ENCODE measurements around the gene CYB5R4.
"Not testable (repeated sequence)": the region's sequence is repeated elsewhere in the genome, so short reads cannot be mapped to it uniquely, and the experiment has no call there.

CYB5R4 gene

DNA sequence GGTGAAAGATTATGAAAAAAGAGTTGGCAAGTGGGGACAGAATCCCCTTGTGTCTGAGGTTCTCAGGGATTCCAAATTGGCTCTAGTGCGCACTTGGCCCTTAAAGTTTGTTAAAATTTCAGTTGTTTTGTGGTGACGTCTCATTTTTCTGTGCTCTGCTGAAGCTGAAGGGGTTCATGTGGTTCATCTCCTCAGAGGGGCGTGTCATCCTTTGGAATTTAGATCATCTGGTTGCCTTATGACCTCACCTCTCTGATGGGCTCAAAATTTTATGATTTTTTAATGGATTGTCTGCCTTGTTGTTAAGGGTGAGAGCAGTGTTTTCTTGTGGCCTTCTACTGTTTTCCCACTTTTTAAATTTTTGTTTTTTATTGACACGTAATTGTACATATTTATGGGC, 20.3 kb downstream of the CYB5R4 start:
- Mint-ChIP-seq H3K4me3 (no peak overlapping the region), H3K27ac (no peak overlapping the region), H3K36me3 (peaks cover 19% of the 10 kb centered on the region), H3K4me1 (peaks cover 65% of the 10 kb centered on the region), H3K9me3 (no peaks in the 10 kb centered on the region), H3K27me3 (no peaks in the 10 kb centered on the region)
- ATAC-seq: no peak

- H3K4me3 Mint-ChIP-seq: no peak overlapping the region
- no peak overlapping the region for H3K27ac Mint-ChIP-seq
- no peak for ATAC-seq
- no peaks in the 10 kb centered on the region for H3K9me3 Mint-ChIP-seq
- H3K27me3 Mint-ChIP-seq: no peaks in the 10 kb centered on the region
- H3K4me1 Mint-ChIP-seq: peaks cover 64% of the 10 kb centered on the region
- H3K36me3 Mint-ChIP-seq: peaks cover 7% of the 10 kb centered on the region
Observed at GRCh38 chr6:83883240-83883639, 23.8 kb downstream of the CYB5R4 start.

DNA sequence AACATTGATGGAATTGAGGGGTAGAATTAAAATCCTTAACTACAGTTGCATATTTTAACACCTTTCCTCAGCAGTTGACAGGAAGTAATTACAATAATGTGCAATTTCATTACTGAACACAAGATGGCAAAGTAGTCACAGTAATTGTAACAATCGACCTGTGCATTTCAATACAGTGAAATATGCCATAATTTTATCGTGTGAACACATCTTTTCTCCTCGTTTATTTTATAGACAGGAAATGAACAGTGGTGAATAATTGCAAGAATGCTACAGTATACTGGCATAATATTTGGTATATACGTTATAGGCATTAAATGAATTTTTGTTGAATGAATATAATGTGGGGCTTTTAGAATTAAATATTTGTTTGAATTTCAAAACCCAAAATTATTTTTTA, 25.0 kb downstream of the CYB5R4 start:
- Mint-ChIP-seq H3K27ac (no peak overlapping the region), H3K9me3 (no peaks in the 10 kb centered on the region), H3K27me3 (no peaks in the 10 kb centered on the region), H3K4me1 (peaks cover 61% of the 10 kb centered on the region), H3K4me3 (no peak overlapping the region), H3K36me3 (peaks cover 12% of the 10 kb centered on the region)
- ATAC-seq: no peak

DNA sequence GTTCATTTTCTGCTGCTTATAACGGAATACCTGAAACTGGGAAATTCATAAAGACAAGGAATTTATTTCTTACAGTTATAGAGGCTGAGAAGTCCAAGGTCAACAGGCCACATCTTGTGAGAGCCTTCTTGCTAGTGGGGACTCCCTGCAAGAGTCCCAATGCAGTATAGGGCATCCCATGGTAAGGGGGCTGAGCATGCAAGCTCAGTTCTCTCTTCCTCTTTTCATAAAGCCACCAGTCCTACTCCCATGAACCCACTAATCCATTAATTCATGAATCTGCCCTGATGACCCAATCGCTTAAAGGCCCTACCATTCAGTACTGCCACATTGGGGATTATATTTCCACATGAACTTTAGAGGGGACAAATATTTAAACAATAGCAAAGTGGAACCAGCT, 26.5 kb downstream of the CYB5R4 start:
- Mint-ChIP-seq H3K4me1 (peaks cover 57% of the 10 kb centered on the region), H3K27me3 (no peaks in the 10 kb centered on the region), H3K9me3 (no peaks in the 10 kb centered on the region), H3K36me3 (peaks cover 18% of the 10 kb centered on the region), H3K27ac (no peak overlapping the region), H3K4me3 (no peak overlapping the region)
- peak; percentile 43 for ATAC-seq

DNA sequence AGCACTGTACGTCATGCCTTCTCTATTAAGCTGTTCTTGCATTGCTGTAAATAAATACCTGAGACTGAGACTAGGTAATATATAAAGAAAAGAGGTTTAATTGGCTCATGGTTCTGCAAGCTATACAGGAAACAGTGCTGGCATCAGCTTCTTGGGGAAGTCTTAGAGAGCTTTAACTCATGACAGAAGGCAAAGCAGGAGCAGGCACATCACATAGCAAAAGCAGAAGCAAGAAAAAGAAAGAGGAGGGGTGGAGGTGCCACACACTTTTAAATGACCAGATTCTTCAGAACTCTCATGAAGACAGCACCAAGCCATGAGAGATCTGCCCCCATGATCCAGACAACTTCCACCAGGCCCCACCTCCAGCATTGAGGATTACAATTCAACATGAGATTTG, 30.1 kb downstream of the CYB5R4 start:
- Mint-ChIP-seq H3K9me3 (no peaks in the 10 kb centered on the region), H3K4me3 (no peak overlapping the region), H3K4me1 (peaks cover 63% of the 10 kb centered on the region), H3K27me3 (no peaks in the 10 kb centered on the region), H3K27ac (no peak overlapping the region), H3K36me3 (peaks cover 22% of the 10 kb centered on the region)
- no peak for ATAC-seq

- H3K27ac Mint-ChIP-seq: no peak overlapping the region
- no peaks in the 10 kb centered on the region for H3K9me3 Mint-ChIP-seq
- H3K36me3 Mint-ChIP-seq: peaks cover 22% of the 10 kb centered on the region
- H3K4me1 Mint-ChIP-seq: peaks cover 66% of the 10 kb centered on the region
- no peak overlapping the region for H3K4me3 Mint-ChIP-seq
- ATAC-seq: no peak
- no peaks in the 10 kb centered on the region for H3K27me3 Mint-ChIP-seq
Observed at GRCh38 chr6:83890520-83890919, 31.0 kb downstream of the CYB5R4 start.

DNA sequence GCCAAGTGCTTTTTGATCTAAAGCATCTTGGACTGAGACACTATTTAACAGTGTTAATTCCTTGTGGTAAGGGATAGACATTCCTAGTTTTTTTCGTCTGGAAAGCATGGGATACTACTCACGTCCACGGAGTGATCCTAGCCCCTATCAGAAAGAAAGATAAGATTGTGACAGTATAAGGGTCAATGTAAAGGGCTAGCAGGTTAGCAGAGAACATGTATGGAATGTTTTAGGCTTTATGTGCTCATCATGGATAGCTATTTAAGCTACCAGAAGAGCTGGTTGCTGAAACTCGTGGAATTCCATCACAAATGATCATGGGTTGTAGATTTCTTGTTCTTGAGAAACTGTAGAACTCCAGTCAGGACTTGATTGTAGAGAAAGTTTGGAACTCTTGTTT, 32.1 kb downstream of the CYB5R4 start:
- ATAC-seq: no peak
- Mint-ChIP-seq H3K4me1 (peaks cover 63% of the 10 kb centered on the region), H3K27me3 (no peaks in the 10 kb centered on the region), H3K36me3 (peaks cover 31% of the 10 kb centered on the region), H3K27ac (no peak overlapping the region), H3K4me3 (no peak overlapping the region), H3K9me3 (no peaks in the 10 kb centered on the region)

DNA sequence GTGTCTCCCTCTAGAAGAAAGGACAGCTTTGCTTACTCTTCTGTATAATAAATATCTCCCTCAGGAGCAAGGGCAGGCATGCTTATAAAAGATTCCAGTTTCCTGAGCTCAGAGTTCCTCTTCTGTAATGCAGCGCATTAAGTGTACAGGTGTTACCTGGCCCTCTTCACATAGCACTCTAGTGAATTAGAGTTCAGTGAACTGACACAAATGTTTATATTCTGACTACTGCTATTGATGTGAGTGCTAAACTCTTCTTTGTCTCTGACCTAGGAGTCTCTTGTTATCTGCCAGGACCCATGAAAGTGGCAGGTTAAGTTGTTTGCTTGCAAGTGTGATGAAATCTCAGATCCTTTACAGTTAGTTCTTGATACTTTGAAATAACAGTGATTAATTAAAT, 33.5 kb downstream of the CYB5R4 start:
- no peak overlapping the region for H3K27ac Mint-ChIP-seq
- peaks cover 42% of the 10 kb centered on the region for H3K36me3 Mint-ChIP-seq
- no peaks in the 10 kb centered on the region for H3K27me3 Mint-ChIP-seq
- H3K4me3 Mint-ChIP-seq: no peak overlapping the region
- no peak for ATAC-seq
- H3K9me3 Mint-ChIP-seq: no peaks in the 10 kb centered on the region
- H3K4me1 Mint-ChIP-seq: peaks cover 63% of the 10 kb centered on the region

- not testable (repeated sequence) for H3K9me3 Mint-ChIP-seq, ATAC-seq, H3K27ac Mint-ChIP-seq, H3K27me3 Mint-ChIP-seq, H3K4me3 Mint-ChIP-seq
- peaks cover 56% of the 10 kb centered on the region for H3K36me3 Mint-ChIP-seq
- H3K4me1 Mint-ChIP-seq: peaks cover 57% of the 10 kb centered on the region
Observed at GRCh38 chr6:83897094-83897493, 37.6 kb downstream of the CYB5R4 start.

DNA sequence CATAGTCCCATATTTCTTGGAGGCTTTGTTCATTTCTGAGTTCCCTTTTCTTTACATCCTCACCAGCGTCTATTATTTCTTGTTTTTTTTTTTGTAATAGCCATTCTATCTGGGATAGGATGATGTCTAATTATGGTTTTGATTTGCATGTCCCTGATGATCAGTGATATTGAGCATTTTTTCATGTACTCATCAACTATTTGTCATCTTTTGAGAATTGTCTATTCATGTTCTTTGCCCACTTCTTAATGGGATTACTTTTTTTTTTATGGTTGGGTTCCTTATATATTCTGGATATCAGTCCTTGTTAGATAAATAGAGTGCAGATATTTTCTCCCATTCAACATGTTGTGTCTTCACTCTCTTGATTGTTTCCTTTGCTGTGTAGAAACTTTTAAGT, 42.1 kb downstream of the CYB5R4 start:
- H3K4me3 Mint-ChIP-seq: no peak overlapping the region
- peaks cover 66% of the 10 kb centered on the region for H3K4me1 Mint-ChIP-seq
- H3K27ac Mint-ChIP-seq: no peak overlapping the region
- H3K36me3 Mint-ChIP-seq: peaks cover 82% of the 10 kb centered on the region
- ATAC-seq: no peak
- peaks cover 22% of the 10 kb centered on the region for H3K9me3 Mint-ChIP-seq
- no peaks in the 10 kb centered on the region for H3K27me3 Mint-ChIP-seq

DNA sequence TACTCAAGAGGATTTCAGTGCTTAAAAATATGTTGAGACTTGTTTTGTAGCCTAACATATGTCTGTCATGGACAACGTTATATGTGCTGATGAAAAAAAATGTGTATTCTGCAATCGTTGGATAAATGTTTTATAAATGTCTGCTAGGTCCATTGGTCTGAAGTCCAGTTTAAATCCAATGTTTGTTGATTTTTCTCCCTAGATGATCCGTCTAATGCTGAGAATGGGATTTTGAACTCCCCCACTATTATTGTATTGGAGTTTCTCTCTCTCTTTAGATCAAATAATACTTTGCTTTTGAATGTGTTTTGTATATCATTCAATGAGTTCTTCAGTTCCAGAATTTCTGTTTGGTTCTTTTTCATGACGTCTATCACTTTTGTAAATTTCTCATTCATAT, 44.9 kb downstream of the CYB5R4 start:
- ATAC-seq: no peak
- peaks cover 27% of the 10 kb centered on the region for H3K9me3 Mint-ChIP-seq
- peaks cover 90% of the 10 kb centered on the region for H3K36me3 Mint-ChIP-seq
- peaks cover 77% of the 10 kb centered on the region for H3K4me1 Mint-ChIP-seq
- no peak overlapping the region for H3K4me3 Mint-ChIP-seq
- no peak overlapping the region for H3K27ac Mint-ChIP-seq
- H3K27me3 Mint-ChIP-seq: no peaks in the 10 kb centered on the region

DNA sequence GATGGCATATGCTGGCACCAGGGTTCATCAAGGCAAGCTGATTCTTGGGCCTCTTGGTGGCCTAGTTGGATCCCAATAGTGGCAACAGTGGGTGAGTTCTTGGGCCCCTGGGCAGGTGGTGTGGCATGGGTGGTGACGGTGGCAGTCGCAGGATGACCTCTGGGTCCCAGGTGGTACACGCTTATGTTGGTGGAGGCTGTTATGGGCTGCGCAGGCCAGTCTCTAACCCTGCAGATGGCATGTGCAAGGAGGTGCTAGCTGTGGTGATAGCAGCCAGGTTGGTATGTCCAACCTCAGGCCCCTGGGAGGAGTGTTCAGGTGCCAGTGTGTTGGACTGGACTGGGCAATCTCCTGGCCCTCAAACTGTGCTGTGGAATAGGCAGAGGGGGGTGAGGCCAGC, 46.2 kb downstream of the CYB5R4 start:
- H3K4me1 Mint-ChIP-seq: peaks cover 73% of the 10 kb centered on the region
- H3K9me3 Mint-ChIP-seq: peaks cover 29% of the 10 kb centered on the region
- peaks cover 88% of the 10 kb centered on the region for H3K36me3 Mint-ChIP-seq
- H3K4me3 Mint-ChIP-seq: no peak overlapping the region
- H3K27ac Mint-ChIP-seq: no peak overlapping the region
- no peaks in the 10 kb centered on the region for H3K27me3 Mint-ChIP-seq
- ATAC-seq: no peak

DNA sequence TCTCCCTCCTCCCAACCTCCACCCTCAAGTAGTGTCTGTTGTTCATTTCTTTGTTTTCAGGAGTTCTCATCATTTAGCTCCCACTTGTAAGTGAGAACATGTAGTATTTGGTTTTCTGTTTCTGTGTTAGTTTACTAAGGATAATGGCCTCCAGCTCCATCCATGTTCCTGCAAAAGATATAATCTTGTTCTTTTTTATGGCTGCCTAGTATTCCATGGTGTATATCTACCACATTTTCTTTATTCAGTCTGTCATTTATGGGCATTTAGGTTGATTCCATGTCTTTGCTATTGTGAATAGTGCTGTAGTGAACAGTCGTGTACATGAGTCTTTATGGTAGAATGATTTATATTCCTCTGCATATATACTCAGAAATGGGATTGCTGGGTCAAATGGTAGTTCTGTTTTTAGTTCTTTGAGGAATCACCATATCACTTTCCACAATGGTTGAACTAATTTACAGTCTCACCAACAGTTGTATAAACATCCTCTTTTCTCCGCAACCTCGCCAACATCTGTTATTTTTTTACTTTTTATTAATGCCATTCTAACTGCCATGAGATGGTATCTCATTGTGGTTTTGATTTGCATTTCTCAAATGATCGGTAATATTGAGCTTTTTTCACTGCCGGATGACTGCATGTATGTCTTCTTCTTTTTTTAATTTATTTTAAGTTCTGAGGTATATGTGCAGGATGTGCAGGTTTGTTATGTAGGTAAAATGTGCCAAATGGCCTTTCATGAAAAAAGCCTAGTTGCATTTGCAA, 48.3 kb downstream of the CYB5R4 start:
- ATAC-seq, H3K4me3 Mint-ChIP-seq, H3K27ac Mint-ChIP-seq: not testable (repeated sequence)

DNA sequence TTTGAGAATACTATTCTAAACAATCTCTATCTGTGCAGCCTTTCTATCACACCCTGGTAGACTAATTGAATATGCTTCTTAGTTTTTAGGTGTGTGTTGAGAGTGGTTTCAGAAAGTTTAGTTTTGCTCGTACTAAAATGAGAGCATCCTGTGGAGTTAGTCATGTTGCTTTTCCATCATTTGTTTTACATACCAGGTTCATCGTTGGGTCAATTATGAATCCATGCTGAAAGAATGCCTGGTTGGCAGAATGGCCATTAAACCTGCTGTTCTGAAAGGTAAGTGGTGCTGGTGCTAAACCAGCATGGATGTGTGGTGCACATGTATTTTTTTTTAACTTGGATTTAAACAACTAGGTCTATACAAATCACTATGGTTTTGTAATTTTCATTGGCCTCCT, 49.3 kb downstream of the CYB5R4 start:
- peaks cover 12% of the 10 kb centered on the region for H3K9me3 Mint-ChIP-seq
- ATAC-seq: no peak
- peaks cover 45% of the 10 kb centered on the region for H3K4me1 Mint-ChIP-seq
- H3K36me3 Mint-ChIP-seq: peaks cover 64% of the 10 kb centered on the region
- no peak overlapping the region for H3K4me3 Mint-ChIP-seq
- H3K27me3 Mint-ChIP-seq: no peaks in the 10 kb centered on the region
- H3K27ac Mint-ChIP-seq: no peak overlapping the region

More for the DNA sequence above, 48.3 kb downstream of the CYB5R4 start:
- H3K27me3 Mint-ChIP-seq: not testable (repeated sequence)
- peaks cover 71% of the 10 kb centered on the region for H3K36me3 Mint-ChIP-seq
- H3K9me3 Mint-ChIP-seq: peaks cover 19% of the 10 kb centered on the region
- peaks cover 55% of the 10 kb centered on the region for H3K4me1 Mint-ChIP-seq

DNA sequence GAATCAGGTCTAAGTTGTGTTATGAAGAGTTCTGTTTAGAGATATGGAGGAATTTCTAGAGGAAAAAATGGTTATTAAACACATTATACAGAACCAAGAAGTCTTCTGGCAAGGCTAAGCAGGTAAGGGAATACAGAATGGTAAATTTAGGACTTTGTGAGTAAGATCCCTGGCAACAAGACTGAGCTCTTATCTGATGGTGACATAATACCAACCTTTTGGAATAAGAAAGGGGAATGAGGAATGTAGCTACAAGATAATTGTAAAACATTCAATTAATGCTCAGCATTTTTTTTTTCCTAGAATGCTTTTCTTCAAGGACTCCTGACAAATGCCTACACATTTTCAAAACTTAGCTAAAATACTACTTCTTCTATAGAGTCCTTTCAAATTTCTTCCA, 51.8 kb downstream of the CYB5R4 start:
- H3K9me3 Mint-ChIP-seq: peaks cover 7% of the 10 kb centered on the region
- H3K4me3 Mint-ChIP-seq: no peak overlapping the region
- peaks cover 48% of the 10 kb centered on the region for H3K36me3 Mint-ChIP-seq
- H3K27ac Mint-ChIP-seq: no peak overlapping the region
- H3K27me3 Mint-ChIP-seq: no peaks in the 10 kb centered on the region
- H3K4me1 Mint-ChIP-seq: peaks cover 40% of the 10 kb centered on the region
- ATAC-seq: no peak

GRCh38 chr6:83914953-83915352, 55.5 kb downstream of the CYB5R4 start:
- H3K36me3 Mint-ChIP-seq: peaks cover 23% of the 10 kb centered on the region
- ATAC-seq: no peak
- H3K4me1 Mint-ChIP-seq: peaks cover 28% of the 10 kb centered on the region
- no peak overlapping the region for H3K27ac Mint-ChIP-seq
- no peak overlapping the region for H3K4me3 Mint-ChIP-seq
- H3K9me3 Mint-ChIP-seq: peaks cover 2% of the 10 kb centered on the region
- H3K27me3 Mint-ChIP-seq: no peaks in the 10 kb centered on the region

Measured in stimulated activated memory B cell treated with anti-CD40 and anti-IgM and Interleukin-4, amounts not matched to agents 10 μg/mL and 1 μg/mL and 100 μg/mL, for 72 hours (primary cell).